Loucy (cell line): ENCODE data around the gene TNIP1.

Experiments used
- H2AFZ ChIP-seq: fragments of 200-600 bp; sonication (generic); 2 replicates; pipeline ENCODE4 v1.6.0; 2016; ENCODE audit warnings: antibody characterized with exemption, mild to moderate bottlenecking, low read length, moderate library complexity
- H3F3A ChIP-seq: fragments of 200-600 bp; 2 replicates; pipeline ENCODE4 v1.6.0; 2016; ENCODE audit warnings: antibody characterized with exemption, low read depth, mild to moderate bottlenecking
- H3K27me3 ChIP-seq: fragments of 200-600 bp; sonication (generic); 2 replicates; pipeline ENCODE4 v1.6.1; 2014; ENCODE audit warnings: low read length, mild to moderate bottlenecking; ENCODE audit not compliant: insufficient read depth, poor library complexity, severe bottlenecking
- H3K36me3 ChIP-seq: fragments of 200-600 bp; sonication (generic); 2 replicates; pipeline ENCODE4 v1.6.1; 2016; ENCODE audit warnings: low read length; ENCODE audit not compliant: insufficient read depth
- H3K4me1 ChIP-seq: fragments of 200-600 bp; sonication (generic); 2 replicates; pipeline ENCODE4 v1.5.1; 2014; ENCODE audit warnings: low read length, mild to moderate bottlenecking; ENCODE audit not compliant: insufficient read depth, poor library complexity, severe bottlenecking
- H3K4me2 ChIP-seq: fragments of 200-600 bp; sonication (generic); 2 replicates; pipeline ENCODE4 v1.6.0; 2014; ENCODE audit warnings: antibody characterized with exemption, low read length, low read depth, mild to moderate bottlenecking; ENCODE audit not compliant: poor library complexity, severe bottlenecking
- H3K4me3 ChIP-seq: fragments of 200-600 bp; sonication (generic); 2 replicates; pipeline ENCODE4 v1.5.1; 2014; ENCODE audit warnings: low read length, mild to moderate bottlenecking, mixed read lengths; ENCODE audit not compliant: poor library complexity, severe bottlenecking
- H3K79me2 ChIP-seq: fragments of 200-600 bp; sonication (generic); 2 replicates; pipeline ENCODE4 v1.6.1; 2014; ENCODE audit warnings: low read length; ENCODE audit not compliant: insufficient read depth
- H3K9ac ChIP-seq: fragments of 200-600 bp; sonication (generic); 2 replicates; pipeline ENCODE4 v1.6.0; 2014; ENCODE audit warnings: mild to moderate bottlenecking, low read depth, low read length, moderate library complexity; ENCODE audit not compliant: poor library complexity, severe bottlenecking
- H3K9me2 ChIP-seq: fragments of 200-600 bp; sonication (generic); replicated peaks from 2 replicates; pipeline ENCODE4 v1.6.1; 2016; ENCODE audit warnings: low read depth, low read length, mixed read lengths
- H3K9me3 ChIP-seq: fragments of 200-600 bp; sonication (generic); 2 replicates; pipeline ENCODE4 v1.6.1; 2014; ENCODE audit warnings: mild to moderate bottlenecking, antibody characterized with exemption, low read length, low read depth; ENCODE audit not compliant: insufficient read depth
- H4K20me1 ChIP-seq: fragments of 200-600 bp; sonication (generic); 2 replicates; pipeline ENCODE4 v1.6.0; 2014; ENCODE audit warnings: antibody characterized with exemption, low read length, mild to moderate bottlenecking; ENCODE audit not compliant: insufficient read depth, poor library complexity, severe bottlenecking
- CTCF ChIP-seq: fragments of 200-600 bp; sonication (generic); conservative IDR thresholded peaks from 2 replicates; pipeline ENCODE4 v1.5.1; 2014; ENCODE audit warnings: mild to moderate bottlenecking, antibody characterized with exemption, low read length
- EZH2phosphoT487 ChIP-seq: fragments of 200-600 bp; IDR thresholded peaks from 2 replicates; pipeline ENCODE4 v1.6.1; 2018; ENCODE audit warnings: antibody characterized with exemption, mild to moderate bottlenecking, moderate library complexity, borderline replicate concordance

Gene TNIP1

GRCh38 chr5:151098768-151099121, 17.9 kb upstream of the TNIP1 start:
- Histone ChIP-seq H3K4me3 (no peak overlapping the region), H3F3A (no peaks in the 10 kb centered on the region; the same call in 1 of the 2 replicates)
- TF ChIP-seq EZH2phosphoT487: no peak
- TF ChIP-seq CTCF: no peak

GRCh38 chr5:151097820-151098767, 17.3 kb upstream of the TNIP1 start:
- no peaks in the 10 kb centered on the region for H3K9me3 ChIP-seq
- H3K79me2 ChIP-seq: no peaks in the 10 kb centered on the region
- H3K4me2 ChIP-seq: peak overlapping the region; percentile 40
- H3K4me1 ChIP-seq: peaks cover 60% of the 10 kb centered on the region
- no peaks in the 10 kb centered on the region for H4K20me1 ChIP-seq
- no peaks in the 10 kb centered on the region for H3K27me3 ChIP-seq
- H3K9me2 ChIP-seq: no peaks in the 10 kb centered on the region
- H3F3A ChIP-seq: no peaks in the 10 kb centered on the region; the same call in 1 of the 2 replicates
- peaks cover 29% of the 10 kb centered on the region; the same call in 1 of the 2 replicates for H3K36me3 ChIP-seq
- TF ChIP-seq EZH2phosphoT487 (no peak), CTCF (no peak)
- H2AFZ ChIP-seq: no peak overlapping the region
- H3K4me3 ChIP-seq: no peak overlapping the region
- peak overlapping the region; percentile 49 for H3K9ac ChIP-seq

More at GRCh38 chr5:151098768-151099121, 17.9 kb upstream of the TNIP1 start:
- H3K4me2 ChIP-seq: peak overlapping the region; percentile 40
- no peaks in the 10 kb centered on the region for H3K9me2 ChIP-seq
- peaks cover 35% of the 10 kb centered on the region; the same call in 1 of the 2 replicates for H3K36me3 ChIP-seq
- H3K27me3 ChIP-seq: no peaks in the 10 kb centered on the region
- no peak overlapping the region for H2AFZ ChIP-seq
- H3K9me3 ChIP-seq: no peaks in the 10 kb centered on the region
- H3K79me2 ChIP-seq: no peaks in the 10 kb centered on the region
- H3K9ac ChIP-seq: peak overlapping the region; percentile 49
- no peaks in the 10 kb centered on the region for H4K20me1 ChIP-seq
- H3K4me1 ChIP-seq: peaks cover 53% of the 10 kb centered on the region

GRCh38 chr5:151097061-151097460, 16.2 kb upstream of the TNIP1 start:
- H3K4me2 ChIP-seq: no peak overlapping the region
- H3F3A ChIP-seq: no peaks in the 10 kb centered on the region; the same call in 1 of the 2 replicates
- H4K20me1 ChIP-seq: no peaks in the 10 kb centered on the region
- H3K4me3 ChIP-seq: no peak overlapping the region
- no peak overlapping the region for H3K9ac ChIP-seq
- H3K9me3 ChIP-seq: no peaks in the 10 kb centered on the region
- peaks cover 66% of the 10 kb centered on the region for H3K4me1 ChIP-seq
- H3K27me3 ChIP-seq: no peaks in the 10 kb centered on the region
- no peaks in the 10 kb centered on the region for H3K79me2 ChIP-seq
- no peak overlapping the region for H2AFZ ChIP-seq
- H3K36me3 ChIP-seq: peaks cover 20% of the 10 kb centered on the region; the same call in 1 of the 2 replicates
- no peaks in the 10 kb centered on the region for H3K9me2 ChIP-seq
- TF ChIP-seq EZH2phosphoT487 (no peak), CTCF (no peak)
